SK-N-SH (cell line): ENCODE measurements around the gene WNK2. TPM values are rescaled to one million over a fixed set of nuclear protein-coding genes. Genes with fewer than 3 reads are reported as not detected.

Source experiments
- CTCF ChIA-PET: fragments of 300-600, 350-600 bp; formaldehyde crosslinking; extraction: SDS; loops from one replicate; lab custom pipeline; 2021; lab: Yijun Ruan, JAX
- POLR2A ChIA-PET: fragments of 350-600 bp; sonication (Branson Sonifier 250); formaldehyde crosslinking; extraction: SDS; loops from one replicate; lab custom pipeline; 2020; ENCODE audit warnings: antibody characterized with exemption, inconsistent platforms; lab: Yijun Ruan, JAX
- DNase-seq: peaks from one replicate; pipeline ENCODE4 v3.0.0; 2012
- H2AFZ ChIP-seq: fragments of 200-600 bp; sonication (generic); 2 replicates; pipeline ENCODE4 v1.8.1; 2016; ENCODE audit warnings: antibody characterized with exemption, mild to moderate bottlenecking, low read depth
- H3F3A ChIP-seq: fragments of 200-600 bp; sonication (generic); replicated peaks from 2 replicates; pipeline ENCODE3; 2016; ENCODE audit warnings: antibody characterized with exemption, mild to moderate bottlenecking; ENCODE audit not compliant: insufficient read depth
- H3K27ac ChIP-seq, 2 experiments: fragments of 200-500 bp in 1 of 2; fragments of 200-600 bp in 1 of 2; sonication (Bioruptor generic) in 1 of 2; sonication (generic), shearing (Covaris generic) in 1 of 2; 2 replicates each; pipeline versions ENCODE4 v1.5.1 to v1.6.1; 2014 to 2016; ENCODE audit warnings: low read depth in 2 of 2, inconsistent platforms in 1 of 2, low read length in 1 of 2, mild to moderate bottlenecking in 1 of 2, mixed read lengths in 1 of 2
- H3K27me3 ChIP-seq: fragments of 200-600 bp; sonication (generic), shearing (Covaris generic); 2 replicates; pipeline ENCODE4 v1.6.1; 2016; ENCODE audit warnings: mixed run types; ENCODE audit not compliant: insufficient read depth
- H3K36me3 ChIP-seq, 2 experiments: fragments of 200-500 bp in 1 of 2; fragments of 200-600 bp in 1 of 2; sonication (Bioruptor generic) in 1 of 2; sonication (generic) in 1 of 2; replicated peaks in 1 of 2; 2 replicates each; pipeline versions ENCODE3 to v1.5.1; 2014 to 2016; ENCODE audit warnings: low read length in 1 of 2, mild to moderate bottlenecking in 1 of 2; ENCODE audit not compliant: insufficient read depth in 2 of 2, control insufficient read depth in 1 of 2
- H3K4me1 ChIP-seq, 2 experiments: fragments of 200-500 bp in 1 of 2; fragments of 200-600 bp in 1 of 2; sonication (Bioruptor generic) in 1 of 2; sonication (generic), shearing (Covaris generic) in 1 of 2; 2 replicates each; pipeline versions ENCODE4 v1.5.1 to v1.6.1; 2014 to 2016; ENCODE audit warnings: low read depth in 1 of 2, low read length in 1 of 2, mixed run types in 1 of 2; ENCODE audit not compliant: insufficient read depth in 2 of 2, control insufficient read depth in 1 of 2
- H3K4me2 ChIP-seq: fragments of 200-600 bp; sonication (generic), shearing (Covaris generic); 2 replicates; pipeline ENCODE4 v1.6.1; 2017; ENCODE audit warnings: mixed run types
- H3K4me3 ChIP-seq, 2 experiments: fragments of 200-500 bp in 1 of 2; fragments of 200-600 bp in 1 of 2; sonication (Bioruptor generic) in 1 of 2; sonication (generic), shearing (Covaris generic) in 1 of 2; 2 replicates each; pipeline versions ENCODE4 v1.5.1 to v1.8.1; 2014 to 2016; ENCODE audit warnings: low read depth in 2 of 2, inconsistent platforms in 1 of 2, low read length in 1 of 2, mild to moderate bottlenecking in 1 of 2, mixed read lengths in 1 of 2, moderate library complexity in 1 of 2
- H3K79me2 ChIP-seq: fragments of 200-600 bp; sonication (generic); 2 replicates; pipeline ENCODE4 v1.8.1; 2017; ENCODE audit warnings: mild to moderate bottlenecking; ENCODE audit not compliant: insufficient read depth
- H3K9ac ChIP-seq: fragments of 200-600 bp; sonication (generic); 2 replicates; pipeline ENCODE4 v1.6.1; 2017; ENCODE audit warnings: mixed run types
- H3K9me2 ChIP-seq: fragments of 200-600 bp; sonication (generic); 2 replicates; pipeline ENCODE4 v1.6.1; 2017; ENCODE audit warnings: mixed run types
- H3K9me3 ChIP-seq: fragments of 200-600 bp; sonication (generic); 2 replicates; pipeline ENCODE4 v1.6.1; 2017; ENCODE audit warnings: mixed run types, mild to moderate bottlenecking, moderate library complexity
- H4K20me1 ChIP-seq: fragments of 200-600 bp; sonication (generic); 2 replicates; pipeline ENCODE4 v1.6.1; 2017; ENCODE audit warnings: mild to moderate bottlenecking, mixed run types; ENCODE audit not compliant: insufficient read depth
- CHD2 ChIP-seq: fragments of 150-350 bp; IDR thresholded peaks from 2 replicates; pipeline ENCODE4 v1.6.1; 2018; ENCODE audit warnings: low read length; ENCODE audit not compliant: partially characterized antibody
- ELF1 ChIP-seq: IDR thresholded peaks from 2 replicates; pipeline ENCODE4 v1.4.0; 2012
- EP300 ChIP-seq, 2 experiments: IDR thresholded peaks; 2 replicates each; pipeline versions ENCODE4 v1.4.0 to v1.6.1; 2012; ENCODE audit warnings: borderline replicate concordance in 1 of 2, low read depth in 1 of 2, low read length in 1 of 2
- EZH2phosphoT487 ChIP-seq: fragments of 200-600 bp; sonication (generic); IDR thresholded peaks from 2 replicates; pipeline ENCODE4 v1.6.1; 2017; ENCODE audit warnings: low read depth, mixed run types, mild to moderate bottlenecking, antibody characterized with exemption, moderate library complexity, borderline replicate concordance
- FOXJ3 ChIP-seq: sonication (generic); formaldehyde crosslinking; IDR thresholded peaks from 2 replicates; pipeline ENCODE4 v1.5.1; 2020; ENCODE audit warnings: mild to moderate bottlenecking, missing genetic modification reagents
- JUND ChIP-seq: IDR thresholded peaks from 2 replicates; pipeline ENCODE4 v1.4.0; 2012
- MAX ChIP-seq: IDR thresholded peaks from 2 replicates; pipeline ENCODE4 v1.4.0; 2012; ENCODE audit warnings: low read depth
- MXI1 ChIP-seq: IDR thresholded peaks from 2 replicates; pipeline ENCODE4 v1.6.1; 2012; ENCODE audit warnings: mild to moderate bottlenecking, low read depth, low read length, improper control_type of control experiment
- NRF1 ChIP-seq: IDR thresholded peaks from 2 replicates; pipeline ENCODE4 v1.6.1; 2012; ENCODE audit warnings: low read depth, mild to moderate bottlenecking, low read length
- RCOR1 ChIP-seq: fragments of 150-350 bp; IDR thresholded peaks from 2 replicates; pipeline ENCODE4 v1.6.1; 2017; ENCODE audit warnings: antibody characterized with exemption, low read length
- REST ChIP-seq: IDR thresholded peaks from 2 replicates; pipeline ENCODE4 v1.6.1; 2012; ENCODE audit warnings: mild to moderate bottlenecking, low read depth, low read length, moderate library complexity
- RXRA ChIP-seq: IDR thresholded peaks from 2 replicates; pipeline ENCODE4 v1.4.0; 2012; ENCODE audit warnings: low read depth, mild to moderate bottlenecking, borderline replicate concordance
- SIN3A ChIP-seq: IDR thresholded peaks from 2 replicates; pipeline ENCODE4 v1.6.1; 2012; ENCODE audit warnings: low read depth, mild to moderate bottlenecking, low read length, moderate library complexity, borderline replicate concordance
- SMC3 ChIP-seq: IDR thresholded peaks from 2 replicates; pipeline ENCODE4 v1.6.1; 2012; ENCODE audit warnings: low read depth, low read length, improper control_type of control experiment
- TAF1 ChIP-seq: IDR thresholded peaks from 2 replicates; pipeline ENCODE4 v1.6.1; 2012; ENCODE audit warnings: low read depth, mild to moderate bottlenecking, low read length, moderate library complexity, borderline replicate concordance
- TCF12 ChIP-seq: IDR thresholded peaks from 2 replicates; pipeline ENCODE4 v1.4.0; 2012
- TEAD4 ChIP-seq: IDR thresholded peaks from 2 replicates; pipeline ENCODE4 v1.4.0; 2012; ENCODE audit warnings: mild to moderate bottlenecking, borderline replicate concordance; ENCODE audit not compliant: insufficient read depth
- WGBS: methylation state at CpG from one replicate; pipeline ENCODE4 v1.1.6; 2017; ENCODE audit warnings: low lambda C conversion rate; 5-methylcytosine and 5-hydroxymethylcytosine counted together
- polyA plus RNA-seq, 3 experiments: library from polyadenylated mRNA; depleted of rRNA; stranded (reverse); fragments of >200 nt; gene quantifications; 2 replicates each; pipeline ENCODE4 v1.2.3, GENCODE V29; 2012
- TF ChIP-seq, protein P1 (sequence below): IDR thresholded peaks from 2 replicates; pipeline ENCODE4 v1.4.0; 2012; ENCODE audit warnings: low read depth, borderline replicate concordance
- TF ChIP-seq, protein P2 (sequence below): fragments of 200-600 bp; sonication (generic); IDR thresholded peaks from 2 replicates; pipeline ENCODE4 v1.6.1; 2017; ENCODE audit warnings: antibody characterized with exemption, mild to moderate bottlenecking, moderate library complexity

Gene WNK2
- polyA plus RNA-seq, 1 of the 3 experiments (the other 2 are of a cell fraction) = 0.12 TPM

DNA sequence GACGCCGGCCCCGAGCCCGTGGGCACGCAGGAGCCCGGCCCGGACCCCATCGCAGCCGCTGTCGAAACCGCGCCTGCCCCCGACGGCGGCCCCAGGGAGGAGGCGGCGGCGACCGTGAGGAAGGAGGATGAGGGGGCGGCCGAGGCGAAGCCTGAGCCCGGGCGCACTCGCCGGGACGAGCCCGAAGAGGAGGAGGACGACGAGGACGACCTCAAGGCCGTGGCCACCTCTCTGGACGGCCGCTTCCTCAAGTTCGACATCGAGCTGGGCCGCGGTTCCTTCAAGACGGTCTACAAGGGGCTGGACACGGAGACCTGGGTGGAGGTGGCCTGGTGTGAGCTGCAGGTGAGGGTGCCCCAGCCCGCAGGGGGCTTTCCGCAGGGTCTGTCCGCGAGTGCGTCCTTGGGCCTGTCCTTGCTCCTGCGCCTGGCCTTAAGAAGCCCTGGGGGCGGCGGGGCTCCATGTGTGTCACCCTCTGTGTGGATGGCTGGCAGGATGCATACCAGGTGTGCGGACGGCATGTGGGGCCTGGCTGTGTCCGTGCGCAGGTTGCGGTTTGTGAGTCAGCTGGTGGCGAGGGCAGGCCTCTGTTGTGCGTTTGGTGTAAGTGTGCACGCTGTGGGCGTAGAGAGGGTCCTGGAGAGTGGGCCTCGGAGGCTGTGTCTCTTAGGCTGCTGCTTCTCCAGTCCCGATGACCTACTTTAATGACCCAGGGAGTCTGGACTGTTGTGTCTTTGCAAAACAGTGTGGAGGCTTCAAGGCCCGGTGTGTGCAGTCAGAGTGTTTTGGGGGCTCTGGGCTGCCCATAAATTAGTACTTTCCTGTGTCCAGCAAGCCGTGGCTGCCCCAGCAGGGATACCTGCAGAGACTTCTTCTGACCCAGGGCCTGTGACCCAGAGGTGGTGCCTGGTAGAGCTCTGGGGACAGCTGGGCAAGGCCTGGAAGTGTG, 1.6 kb downstream of the WNK2 start:
- no peaks in the 10 kb centered on the region for H3K9me3 ChIP-seq
- no peaks in the 10 kb centered on the region for H3F3A ChIP-seq
- no peak overlapping the region for H3K9ac ChIP-seq
- no peak for TF ChIP-seq JUND
- TF ChIP-seq TAF1 = no peak
- no peak for TF ChIP-seq REST
- no peak for TF ChIP-seq MAX
- no peak for TF ChIP-seq NRF1
- no peak for TF ChIP-seq TEAD4
- TF ChIP-seq MXI1 = no peak
- TF ChIP-seq, protein P1, sequence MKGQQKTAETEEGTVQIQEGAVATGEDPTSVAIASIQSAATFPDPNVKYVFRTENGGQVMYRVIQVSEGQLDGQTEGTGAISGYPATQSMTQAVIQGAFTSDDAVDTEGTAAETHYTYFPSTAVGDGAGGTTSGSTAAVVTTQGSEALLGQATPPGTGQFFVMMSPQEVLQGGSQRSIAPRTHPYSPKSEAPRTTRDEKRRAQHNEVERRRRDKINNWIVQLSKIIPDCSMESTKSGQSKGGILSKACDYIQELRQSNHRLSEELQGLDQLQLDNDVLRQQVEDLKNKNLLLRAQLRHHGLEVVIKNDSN = no peak
- no peak for TF ChIP-seq RCOR1
- TF ChIP-seq EP300 (IDR thresholded peaks at IDR 0.05; ENCODE audit: borderline replicate concordance in 1 of 2, low read depth in 1 of 2, low read length in 1 of 2) = no peak
- no peak for TF ChIP-seq EZH2phosphoT487
- no peak for TF ChIP-seq SIN3A
- no peak for TF ChIP-seq SMC3
- no peak for TF ChIP-seq FOXJ3 (CRISPR knock-in tag)
- no peak for TF ChIP-seq CHD2
- TF ChIP-seq RXRA = no peak
- TF ChIP-seq, protein P2, sequence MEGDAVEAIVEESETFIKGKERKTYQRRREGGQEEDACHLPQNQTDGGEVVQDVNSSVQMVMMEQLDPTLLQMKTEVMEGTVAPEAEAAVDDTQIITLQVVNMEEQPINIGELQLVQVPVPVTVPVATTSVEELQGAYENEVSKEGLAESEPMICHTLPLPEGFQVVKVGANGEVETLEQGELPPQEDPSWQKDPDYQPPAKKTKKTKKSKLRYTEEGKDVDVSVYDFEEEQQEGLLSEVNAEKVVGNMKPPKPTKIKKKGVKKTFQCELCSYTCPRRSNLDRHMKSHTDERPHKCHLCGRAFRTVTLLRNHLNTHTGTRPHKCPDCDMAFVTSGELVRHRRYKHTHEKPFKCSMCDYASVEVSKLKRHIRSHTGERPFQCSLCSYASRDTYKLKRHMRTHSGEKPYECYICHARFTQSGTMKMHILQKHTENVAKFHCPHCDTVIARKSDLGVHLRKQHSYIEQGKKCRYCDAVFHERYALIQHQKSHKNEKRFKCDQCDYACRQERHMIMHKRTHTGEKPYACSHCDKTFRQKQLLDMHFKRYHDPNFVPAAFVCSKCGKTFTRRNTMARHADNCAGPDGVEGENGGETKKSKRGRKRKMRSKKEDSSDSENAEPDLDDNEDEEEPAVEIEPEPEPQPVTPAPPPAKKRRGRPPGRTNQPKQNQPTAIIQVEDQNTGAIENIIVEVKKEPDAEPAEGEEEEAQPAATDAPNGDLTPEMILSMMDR = no peak
- TF ChIP-seq ELF1 = no peak
- TF ChIP-seq TCF12 = no peak
- no peaks in the 10 kb centered on the region for H3K36me3 ChIP-seq
- H3K27me3 ChIP-seq = peaks cover 15% of the 10 kb centered on the region
- no peak overlapping the region for H3K4me2 ChIP-seq
- ChIA-PET POLR2A (no interaction called here), CTCF (interaction anchor here (0.5 to 1.3 kb wide), 5 partner anchors 10 to 119 kb away, joined by 3 to 4 read pairs (median 3); no protein-coding TSS in a partner anchor)
- H3K9me2 ChIP-seq = no peaks in the 10 kb centered on the region
- H3K79me2 ChIP-seq = no peaks in the 10 kb centered on the region
- 83% methylated on average over 36 of the region's 61 CpGs for WGBS
- H3K27ac ChIP-seq = peak overlapping the region in 1 of 2 experiments; percentile 50; a peak in 1 of 4 replicates
- DNase-seq = peak; percentile 71
- peaks cover 0 to 63% of the 10 kb centered on the region in 2 experiments; a peak in 2 of 4 replicates for H3K4me1 ChIP-seq
- H2AFZ ChIP-seq = no peak overlapping the region
- peak overlapping the region in 1 of 2 experiments; percentile 55; a peak in 2 of 4 replicates for H3K4me3 ChIP-seq
- H4K20me1 ChIP-seq = no peaks in the 10 kb centered on the region
